ENCODE measurements around the gene CELF5.

Gene CELF5

GRCh38 chr19:3304871-3305423 lies 80.5 kb downstream of the CELF5 start (continued):
- TF ChIP-seq ZNF580 (tag by site-specific recombination; IDR thresholded peaks at IDR 0.05) (peak; percentile 39; the same call in 1 of the 2 replicates), ZNF629 (tag by site-specific recombination; IDR thresholded peaks at IDR 0.05) (no peak), ZNF112 (tag by site-specific recombination; IDR thresholded peaks at IDR 0.05) (no peak), ZNF362 (tag by site-specific recombination; IDR thresholded peaks at IDR 0.05) (peak; percentile 87), ZNF510 (tag by site-specific recombination; IDR thresholded peaks at IDR 0.05; ENCODE audit: insufficient replicate concordance) (no peak), ZNF645 (tag by site-specific recombination; IDR thresholded peaks at IDR 0.05) (no peak), GLIS2 (tag by site-specific recombination; IDR thresholded peaks at IDR 0.05) (no peak), MYNN (tag by site-specific recombination; IDR thresholded peaks at IDR 0.05; ENCODE audit: borderline replicate concordance) (no peak), REPIN1 (tag by site-specific recombination; IDR thresholded peaks at IDR 0.05; ENCODE audit: low read depth) (no peak), ZNF394 (tag by site-specific recombination; IDR thresholded peaks at IDR 0.05; ENCODE audit: borderline replicate concordance) (0 out of 2 replicates have a peak, but pooled peaks have one; percentile 18), ZNF624 (tag by site-specific recombination; IDR thresholded peaks at IDR 0.05) (no peak), BCL6B (tag by site-specific recombination; IDR thresholded peaks at IDR 0.05) (no peak), ZNF148 (tag by site-specific recombination; IDR thresholded peaks at IDR 0.05; ENCODE audit: borderline replicate concordance) (no peak), ZNF585B (tag by site-specific recombination; IDR thresholded peaks at IDR 0.05) (peak; percentile 52; the same call in 1 of the 2 replicates), ZBTB8A (tag by site-specific recombination; IDR thresholded peaks at IDR 0.05) (peak; percentile 54), CTCF (tag by site-specific recombination; IDR thresholded peaks at IDR 0.05) (peak; percentile 71; the same call in 1 of the 2 replicates), ZNF521 (tag by site-specific recombination; IDR thresholded peaks at IDR 0.05) (no peak), ZSCAN23 (tag by site-specific recombination; IDR thresholded peaks at IDR 0.05) (no peak), ZNF664 (tag by site-specific recombination; IDR thresholded peaks at IDR 0.05) (no peak), ZNF404 (tag by site-specific recombination; IDR thresholded peaks at IDR 0.05) (no peak), GLIS1 (tag by site-specific recombination; IDR thresholded peaks at IDR 0.05) (peak; percentile 74), KLF8 (tag by site-specific recombination; IDR thresholded peaks at IDR 0.05) (0 out of 2 replicates have a peak, but pooled peaks have one; percentile 48), ZFP69B (tag by site-specific recombination; IDR thresholded peaks at IDR 0.05) (no peak), ZNF26 (tag by site-specific recombination; IDR thresholded peaks at IDR 0.05) (no peak), ZBTB48 (tag by site-specific recombination; IDR thresholded peaks at IDR 0.05) (no peak), ZNF423 (tag by site-specific recombination; IDR thresholded peaks at IDR 0.05) (no peak), KLF17 (tag by site-specific recombination; IDR thresholded peaks at IDR 0.05) (no peak), ZNF596 (tag by site-specific recombination; IDR thresholded peaks at IDR 0.05) (no peak), TCF7L2 (IDR thresholded peaks at IDR 0.05; ENCODE audit: borderline replicate concordance, low read depth, low read length) (no peak), OVOL3 (tag by site-specific recombination; IDR thresholded peaks at IDR 0.05) (no peak)
